Measurements from ENCODE around the gene BHLHE23.
"Not testable (repeated sequence)": the region's sequence is repeated elsewhere in the genome, so short reads cannot be mapped to it uniquely, and the experiment has no call there.

Gene BHLHE23

GRCh38 chr20:62960446-62961309, 46.1 kb downstream of the BHLHE23 start:
- not testable (repeated sequence) for DNase-seq (ENCODE audit: low read depth)

- no peak for DNase-seq (ENCODE audit: low read depth)
Observed at GRCh38 chr20:62959998-62960436, 46.7 kb downstream of the BHLHE23 start.

- DNase-seq (ENCODE audit: low read depth), result no peak
Observed at GRCh38 chr20:62959101-62959971, 47.4 kb downstream of the BHLHE23 start.

- no peak for DNase-seq (ENCODE audit: low read depth)
Observed at GRCh38 chr20:62958388-62959100, 48.2 kb downstream of the BHLHE23 start.

GRCh38 chr20:62957136-62958117, 49.3 kb downstream of the BHLHE23 start:
- no peak for DNase-seq (ENCODE audit: low read depth)

GRCh38 chr20:62956387-62957135, 50.2 kb downstream of the BHLHE23 start:
- DNase-seq (ENCODE audit: low read depth), result no peak
